Stimulated activated naive CD8-positive, alpha-beta T cell treated with anti-CD3 and anti-CD28 coated beads, Interleukin-15, amount 100 ng/mL, for 72 hours (primary cell): Measurements from ENCODE around the gene CDKN2AIPNL.
"Not testable (repeated sequence)": the region's sequence is repeated elsewhere in the genome, so short reads cannot be mapped to it uniquely, and the experiment has no call there.

Experiments used
- ATAC-seq: fragments of 150-1000 bp; cut with Tn5 transposase; 2 replicates; pipeline ENCODE4 v1.10.0; 2021; ENCODE audit warnings: mild to moderate bottlenecking, moderate library complexity
- DNase-seq, 2 donors: peaks; one replicate each; pipeline ENCODE4 v3.0.0; 2021 to 2022
- H3K27ac Mint-ChIP-seq, 2 donors: one replicate each; pipeline ENCODE4 v1.8.0; 2022; ENCODE audit warnings: mild to moderate bottlenecking in 2 of 2, mixed read lengths in 2 of 2, moderate library complexity in 2 of 2
- H3K27me3 Mint-ChIP-seq: one replicate; pipeline ENCODE4 v1.8.0; 2022; ENCODE audit warnings: mixed read lengths
- H3K4me1 Mint-ChIP-seq: one replicate; pipeline ENCODE4 v1.8.0; 2022; ENCODE audit warnings: mild to moderate bottlenecking, mixed read lengths
- H3K4me3 Mint-ChIP-seq, 2 donors: one replicate each; pipeline ENCODE4 v1.8.0; 2022; ENCODE audit warnings: mild to moderate bottlenecking in 2 of 2, mixed read lengths in 2 of 2, moderate library complexity in 1 of 2
- H3K9me3 Mint-ChIP-seq, 2 donors: one replicate each; pipeline ENCODE4 v1.8.0; 2022; ENCODE audit warnings: mixed read lengths in 2 of 2

CDKN2AIPNL gene

GRCh38 chr5:134423376-134423775 lies 11.7 kb upstream of the CDKN2AIPNL start:
- H3K27ac Mint-ChIP-seq, result no peak overlapping the region
- H3K4me1 Mint-ChIP-seq, result no peaks in the 10 kb centered on the region
- no peak for DNase-seq

DNA sequence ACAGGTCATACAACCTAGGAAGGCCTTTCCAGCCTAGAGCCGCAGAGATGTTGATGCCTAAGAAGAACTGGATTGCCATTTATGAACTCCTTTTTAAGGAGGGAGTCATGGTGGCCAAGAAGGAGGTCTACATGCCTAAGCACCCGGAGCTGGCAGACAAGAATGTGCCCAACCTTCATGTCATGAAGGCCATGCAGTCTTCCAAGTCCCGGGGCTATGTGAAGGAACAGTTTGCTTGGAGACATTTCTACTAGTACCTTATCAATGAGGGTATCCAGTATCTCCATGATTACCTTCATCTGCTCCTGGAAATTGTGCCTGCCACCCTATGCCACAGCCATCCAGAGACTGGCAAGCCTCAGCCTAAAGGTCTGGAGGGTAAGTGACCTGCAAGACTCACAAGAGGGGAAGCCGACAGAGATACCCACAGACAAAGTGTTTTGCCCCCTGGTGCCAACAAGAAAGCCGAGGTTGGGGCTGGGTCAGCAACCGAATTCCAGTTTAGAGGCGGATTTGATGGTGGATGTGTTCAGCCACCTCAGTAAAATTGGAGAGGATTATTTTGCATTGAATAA lies 11.2 kb upstream of the CDKN2AIPNL start:
- H3K4me1 Mint-ChIP-seq, result no peaks in the 10 kb centered on the region
- no peaks in the 10 kb centered on the region for H3K9me3 Mint-ChIP-seq
- DNase-seq (no peak), ATAC-seq (no peak)
- no peaks in the 10 kb centered on the region for H3K27me3 Mint-ChIP-seq
- H3K27ac Mint-ChIP-seq, result no peak overlapping the region
- no peak overlapping the region for H3K4me3 Mint-ChIP-seq

More at GRCh38 chr5:134423376-134423775, 11.7 kb upstream of the CDKN2AIPNL start:
- ATAC-seq, result no peak
- no peak overlapping the region for H3K4me3 Mint-ChIP-seq
- no peaks in the 10 kb centered on the region for H3K27me3 Mint-ChIP-seq
- H3K9me3 Mint-ChIP-seq, result no peaks in the 10 kb centered on the region

DNA sequence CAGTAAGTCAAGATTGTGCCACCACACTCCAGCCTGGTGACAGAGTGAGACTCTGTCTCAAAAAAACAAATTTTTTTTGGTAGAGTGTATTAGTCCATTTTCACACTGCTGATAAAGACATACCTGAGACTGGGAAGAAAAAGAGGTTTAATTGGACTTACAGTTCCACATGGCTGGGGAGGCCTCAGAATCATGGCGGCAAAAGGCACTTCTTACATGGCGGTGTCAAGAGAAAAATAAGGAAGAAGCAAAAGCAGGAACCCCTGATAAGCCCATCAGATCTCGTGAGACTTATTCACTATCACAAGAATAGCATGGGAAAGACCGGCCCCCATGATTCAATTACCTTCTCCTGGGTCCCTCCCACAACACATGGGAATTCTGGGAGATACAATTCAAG lies 9.4 kb upstream of the CDKN2AIPNL start:
- H3K27ac Mint-ChIP-seq, H3K4me3 Mint-ChIP-seq, ATAC-seq: not testable (repeated sequence)

GRCh38 chr5:134420343-134420742 lies 8.7 kb upstream of the CDKN2AIPNL start:
- Mint-ChIP-seq H3K27ac (peak overlapping the region in 1 of 2 donors; percentile 55), H3K27me3 (no peaks in the 10 kb centered on the region), H3K4me1 (no peaks in the 10 kb centered on the region), H3K9me3 (no peaks in the 10 kb centered on the region), H3K4me3 (no peak overlapping the region)
- ATAC-seq (no peak), DNase-seq (no peak)

More for the DNA sequence above, 9.4 kb upstream of the CDKN2AIPNL start:
- not testable (repeated sequence) for H3K4me1 Mint-ChIP-seq, H3K9me3 Mint-ChIP-seq, DNase-seq, H3K27me3 Mint-ChIP-seq

DNA sequence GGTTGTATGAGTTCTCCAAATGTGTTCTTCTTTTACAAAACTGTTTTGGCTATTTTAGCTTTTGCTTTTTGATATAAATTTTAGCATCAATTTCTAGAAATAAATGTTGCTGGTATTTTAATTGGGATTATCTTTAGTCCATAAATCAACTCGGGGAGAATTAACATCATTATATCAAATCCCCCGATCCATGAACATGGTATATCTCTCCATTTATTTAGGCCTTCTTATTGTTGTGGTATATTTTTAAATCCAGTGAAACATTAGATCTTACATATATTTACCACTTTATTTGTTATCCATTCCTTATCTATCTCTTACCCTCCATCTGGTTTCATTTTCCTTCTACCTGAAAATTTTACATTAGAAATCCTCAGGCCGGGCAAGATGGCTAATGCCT lies 7.3 kb upstream of the CDKN2AIPNL start:
- Mint-ChIP-seq H3K4me3 (no peak overlapping the region), H3K27ac (no peak overlapping the region), H3K9me3 (no peaks in the 10 kb centered on the region), H3K27me3 (no peaks in the 10 kb centered on the region), H3K4me1 (no peaks in the 10 kb centered on the region)
- no peak for DNase-seq
- ATAC-seq, result no peak

GRCh38 chr5:134417707-134418106 lies 6.0 kb upstream of the CDKN2AIPNL start:
- H3K4me1 Mint-ChIP-seq, result peaks cover 5% of the 10 kb centered on the region
- no peak overlapping the region for H3K27ac Mint-ChIP-seq
- no peak overlapping the region for H3K4me3 Mint-ChIP-seq
- H3K27me3 Mint-ChIP-seq, result no peaks in the 10 kb centered on the region
- DNase-seq (no peak), ATAC-seq (no peak)
- no peaks in the 10 kb centered on the region for H3K9me3 Mint-ChIP-seq

DNA sequence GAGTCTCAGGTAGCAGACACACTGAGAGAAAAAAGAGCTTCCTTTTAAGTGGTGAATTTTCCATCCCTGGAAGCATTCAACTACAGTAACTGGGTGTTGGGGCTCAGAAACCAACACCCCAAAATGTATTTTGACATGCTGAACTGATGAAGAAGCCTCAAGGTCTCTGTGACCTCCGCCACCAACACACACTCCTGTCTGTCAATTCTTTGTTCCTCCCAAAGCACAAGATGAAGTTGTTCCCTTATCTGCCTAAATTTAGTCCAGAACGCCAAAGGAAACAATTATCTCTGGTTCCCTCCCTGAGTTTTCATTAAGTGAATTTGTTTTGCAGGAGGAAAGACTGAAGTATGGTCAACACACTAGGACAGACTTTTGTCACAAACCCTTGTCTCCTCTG lies 1.4 kb upstream of the CDKN2AIPNL start:
- Mint-ChIP-seq H3K9me3 (no peaks in the 10 kb centered on the region), H3K4me3 (peak overlapping the region in 1 of 2 donors; percentile 35), H3K27me3 (no peaks in the 10 kb centered on the region), H3K27ac (no peak overlapping the region), H3K4me1 (peaks cover 34% of the 10 kb centered on the region)
- ATAC-seq (no peak), DNase-seq (no peak)

- H3K27me3 Mint-ChIP-seq, result no peaks in the 10 kb centered on the region
- peaks cover 39% of the 10 kb centered on the region for H3K4me1 Mint-ChIP-seq
- no peaks in the 10 kb centered on the region for H3K9me3 Mint-ChIP-seq
- peak overlapping the region; percentile 90 to 94 for H3K27ac Mint-ChIP-seq
- ATAC-seq, result no peak
- H3K4me3 Mint-ChIP-seq, result peak overlapping the region; percentile 95 to 100
- DNase-seq, result no peak
Observed at GRCh38 chr5:134411228-134411545, 494 bp downstream of the CDKN2AIPNL start.

- no peaks in the 10 kb centered on the region for H3K27me3 Mint-ChIP-seq
- ATAC-seq, result no peak
- H3K9me3 Mint-ChIP-seq, result no peaks in the 10 kb centered on the region
- H3K4me1 Mint-ChIP-seq, result peaks cover 41% of the 10 kb centered on the region
- peak overlapping the region; percentile 95 to 100 for H3K4me3 Mint-ChIP-seq
- DNase-seq, result no peak
- H3K27ac Mint-ChIP-seq, result peak overlapping the region; percentile 90 to 94
Observed at GRCh38 chr5:134410822-134411221, 859 bp downstream of the CDKN2AIPNL start.

DNA sequence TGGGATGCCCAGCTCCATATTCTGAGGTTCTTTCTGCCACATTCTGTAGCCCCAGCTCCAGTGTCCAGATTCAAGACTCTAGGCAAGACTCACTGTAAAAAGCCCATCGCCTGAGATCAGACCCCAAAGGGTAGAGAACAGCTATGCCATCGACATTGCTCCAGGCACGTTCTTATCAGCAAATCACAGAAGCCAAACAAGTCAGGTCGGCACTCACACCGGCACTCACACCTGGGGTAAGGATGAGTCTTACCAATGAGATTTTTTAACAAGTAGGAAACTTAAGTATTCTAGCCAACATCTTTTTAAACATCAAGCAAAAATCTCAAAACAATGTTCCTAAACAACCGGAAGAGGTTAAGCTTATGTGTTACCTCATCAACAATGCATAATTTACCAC lies 2.4 kb downstream of the CDKN2AIPNL start:
- Mint-ChIP-seq H3K27ac (no peak overlapping the region), H3K4me3 (peak overlapping the region in 1 of 2 donors; percentile 26), H3K9me3 (no peaks in the 10 kb centered on the region), H3K4me1 (peaks cover 41% of the 10 kb centered on the region), H3K27me3 (no peaks in the 10 kb centered on the region)
- no peak for DNase-seq
- no peak for ATAC-seq

DNA sequence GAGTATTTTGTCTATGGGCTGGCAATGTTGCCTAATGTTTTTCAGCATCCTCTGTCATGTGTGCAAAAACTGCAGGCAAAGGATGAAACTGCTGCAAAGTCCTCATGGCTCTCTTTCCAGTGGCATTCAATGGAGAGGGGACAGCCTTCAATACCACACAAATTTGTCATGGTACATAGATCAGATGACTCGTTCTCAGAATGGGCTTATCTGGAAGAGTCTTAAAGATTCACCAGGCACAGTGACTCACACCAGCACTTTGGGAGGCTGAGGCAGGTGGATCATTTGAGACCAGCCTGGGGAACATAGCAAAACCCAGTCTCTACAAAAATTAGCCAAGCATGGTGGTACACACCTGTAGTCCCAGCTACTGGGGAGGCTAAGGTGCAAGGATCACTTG lies 5.3 kb downstream of the CDKN2AIPNL start:
- no peak overlapping the region for H3K4me3 Mint-ChIP-seq
- H3K4me1 Mint-ChIP-seq, result peaks cover 26% of the 10 kb centered on the region
- ATAC-seq, result peak; percentile 45
- H3K27ac Mint-ChIP-seq, result no peak overlapping the region
- no peaks in the 10 kb centered on the region for H3K9me3 Mint-ChIP-seq
- DNase-seq, result no peak
- H3K27me3 Mint-ChIP-seq, result no peaks in the 10 kb centered on the region

- DNase-seq (no peak), ATAC-seq (no peak)
- Mint-ChIP-seq H3K9me3 (no peaks in the 10 kb centered on the region), H3K27me3 (no peaks in the 10 kb centered on the region), H3K27ac (peak overlapping the region in 1 of 2 donors; percentile 71), H3K4me3 (no peak overlapping the region), H3K4me1 (peaks cover 6% of the 10 kb centered on the region)
Observed at GRCh38 chr5:134403951-134404350, 7.7 kb downstream of the CDKN2AIPNL start.

DNA sequence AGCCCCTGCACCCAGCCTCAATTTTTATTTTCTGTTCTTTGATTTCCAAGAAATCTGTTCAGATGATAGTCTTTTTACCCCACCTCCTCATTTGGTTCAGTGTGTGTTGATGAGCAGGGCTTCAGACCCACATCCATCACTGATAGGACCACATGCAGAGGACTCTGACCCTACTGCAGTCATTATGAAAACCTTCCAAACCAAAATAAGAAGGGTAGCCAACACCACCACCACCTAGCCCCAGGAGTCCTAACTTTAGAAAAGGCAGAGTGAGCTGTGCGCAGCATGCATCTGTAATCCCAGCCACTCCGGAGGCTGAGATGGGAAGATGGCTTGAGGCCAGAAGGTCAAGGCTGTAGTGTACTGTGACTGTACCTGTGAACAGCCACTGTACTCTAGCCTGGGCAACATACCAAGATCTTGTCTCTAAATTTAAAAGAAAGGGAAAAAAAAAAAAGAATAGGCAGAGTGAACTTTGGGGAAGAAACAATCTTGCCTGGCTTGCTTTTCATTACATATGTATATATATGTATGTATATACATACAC lies 13.0 kb downstream of the CDKN2AIPNL start:
- no peaks in the 10 kb centered on the region for H3K9me3 Mint-ChIP-seq
- no peak overlapping the region for H3K27ac Mint-ChIP-seq
- no peaks in the 10 kb centered on the region for H3K4me1 Mint-ChIP-seq
- H3K4me3 Mint-ChIP-seq, result no peak overlapping the region
- no peaks in the 10 kb centered on the region for H3K27me3 Mint-ChIP-seq
- ATAC-seq (no peak), DNase-seq (no peak)

- no peaks in the 10 kb centered on the region for H3K4me1 Mint-ChIP-seq
- no peak for ATAC-seq
- DNase-seq, result no peak
- no peaks in the 10 kb centered on the region for H3K27me3 Mint-ChIP-seq
- H3K27ac Mint-ChIP-seq, result peak overlapping the region in 1 of 2 donors; percentile 2
- no peaks in the 10 kb centered on the region for H3K9me3 Mint-ChIP-seq
- no peak overlapping the region for H3K4me3 Mint-ChIP-seq
Observed at GRCh38 chr5:134397196-134397595, 14.5 kb downstream of the CDKN2AIPNL start.

DNA sequence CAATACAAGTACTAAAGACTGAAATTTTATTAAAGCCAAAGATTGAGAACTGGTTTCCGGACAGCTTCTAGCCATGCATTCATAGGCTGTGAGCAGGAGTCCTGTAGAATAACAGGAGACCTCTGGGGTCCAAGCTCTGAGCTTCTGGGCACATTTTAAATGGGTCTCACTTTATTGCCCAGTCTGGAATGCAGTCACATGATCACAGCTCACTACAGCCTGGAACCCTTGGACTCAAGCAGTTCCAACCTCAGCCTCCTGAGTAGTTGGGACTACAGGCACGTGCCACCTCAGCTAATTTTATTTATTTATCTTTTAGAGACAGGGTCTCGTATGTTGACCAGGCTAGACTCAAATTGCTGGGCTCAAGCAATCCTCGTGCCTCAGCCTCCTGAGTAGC lies 15.4 kb downstream of the CDKN2AIPNL start:
- Mint-ChIP-seq H3K4me3 (no peak overlapping the region), H3K9me3 (no peaks in the 10 kb centered on the region), H3K27me3 (no peaks in the 10 kb centered on the region), H3K4me1 (no peaks in the 10 kb centered on the region), H3K27ac (peak overlapping the region in 1 of 2 donors; percentile 87)
- no peak for DNase-seq
- no peak for ATAC-seq

DNA sequence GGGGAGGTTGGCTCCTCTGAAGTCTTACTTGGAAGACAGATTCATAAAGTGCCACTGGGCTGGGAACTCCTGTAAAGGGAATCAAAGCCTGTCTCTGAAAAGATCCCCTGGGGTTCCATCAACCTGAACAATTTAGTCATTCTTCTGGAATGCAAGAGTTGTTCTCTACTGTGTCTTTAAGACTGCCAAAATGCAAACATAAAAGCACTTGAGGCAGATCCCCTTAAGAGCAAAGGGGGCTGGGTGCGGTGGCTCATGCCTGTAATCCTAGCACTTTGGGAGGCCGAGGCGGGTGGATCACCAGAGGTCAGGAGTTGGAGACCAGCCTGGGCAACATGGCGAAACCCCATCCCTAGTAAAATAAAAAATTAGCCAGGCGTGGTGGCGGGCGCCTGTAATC lies 16.7 kb downstream of the CDKN2AIPNL start:
- no peak overlapping the region for H3K27ac Mint-ChIP-seq
- H3K9me3 Mint-ChIP-seq, result no peaks in the 10 kb centered on the region
- no peaks in the 10 kb centered on the region for H3K4me1 Mint-ChIP-seq
- ATAC-seq, result no peak
- H3K4me3 Mint-ChIP-seq, result no peak overlapping the region
- DNase-seq, result no peak
- no peaks in the 10 kb centered on the region for H3K27me3 Mint-ChIP-seq

GRCh38 chr5:134392301-134392700 lies 19.4 kb downstream of the CDKN2AIPNL start:
- Mint-ChIP-seq H3K9me3 (no peaks in the 10 kb centered on the region), H3K27ac (peak overlapping the region in 1 of 2 donors; percentile 57), H3K27me3 (no peaks in the 10 kb centered on the region), H3K4me1 (no peaks in the 10 kb centered on the region), H3K4me3 (no peak overlapping the region)
- no peak for ATAC-seq
- no peak for DNase-seq
